GM18867 (cell line): Measurements from ENCODE around the gene GGT6.
"Not testable (repeated sequence)": the region's sequence is repeated elsewhere in the genome, so short reads cannot be mapped to it uniquely, and the experiment has no call there.

Experiments used
- ATAC-seq: cut with Tn5 transposase; IDR thresholded peaks from one replicate; pipeline ENCODE4 v1.9.1; 2021; ENCODE audit warnings: mild to moderate bottlenecking, moderate library complexity; ENCODE audit not compliant: unreplicated experiment

The GGT6 gene, protein sequence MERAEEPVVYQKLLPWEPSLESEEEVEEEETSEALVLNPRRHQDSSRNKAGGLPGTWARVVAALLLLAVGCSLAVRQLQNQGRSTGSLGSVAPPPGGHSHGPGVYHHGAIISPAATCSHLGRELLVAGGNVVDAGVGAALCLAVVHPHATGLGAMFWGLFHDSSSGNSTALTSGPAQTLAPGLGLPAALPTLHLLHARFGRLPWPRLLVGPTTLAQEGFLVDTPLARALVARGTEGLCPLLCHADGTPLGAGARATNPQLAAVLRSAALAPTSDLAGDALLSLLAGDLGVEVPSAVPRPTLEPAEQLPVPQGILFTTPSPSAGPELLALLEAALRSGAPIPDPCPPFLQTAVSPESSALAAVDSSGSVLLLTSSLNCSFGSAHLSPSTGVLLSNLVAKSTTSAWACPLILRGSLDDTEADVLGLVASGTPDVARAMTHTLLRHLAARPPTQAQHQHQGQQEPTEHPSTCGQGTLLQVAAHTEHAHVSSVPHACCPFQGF

DNA sequence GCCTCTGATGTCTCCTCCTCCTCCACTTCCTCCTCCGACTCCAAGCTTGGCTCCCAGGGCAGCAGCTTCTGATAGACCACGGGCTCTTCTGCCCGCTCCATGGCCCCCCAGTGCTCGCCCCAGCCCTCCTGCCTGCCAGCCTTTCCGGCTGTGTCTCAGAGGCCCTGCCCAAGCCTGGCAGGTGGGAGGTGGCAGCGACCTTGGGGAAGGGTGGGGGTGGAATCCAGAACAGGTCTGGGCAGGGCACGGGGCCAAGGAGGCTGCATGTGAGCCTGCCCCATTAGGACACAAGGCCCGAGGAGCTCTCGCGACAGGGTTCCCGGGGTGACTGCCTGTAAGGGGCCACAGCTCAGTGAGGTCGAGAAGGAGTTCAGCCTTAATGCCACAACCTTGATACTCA lies at the start of gene GGT6:
GGT6 (minus strand) TSS at position 157 of the 400 bp plus-strand sequence; CDS start at position 101, 56 bp downstream.
- ATAC-seq, result no peak

DNA sequence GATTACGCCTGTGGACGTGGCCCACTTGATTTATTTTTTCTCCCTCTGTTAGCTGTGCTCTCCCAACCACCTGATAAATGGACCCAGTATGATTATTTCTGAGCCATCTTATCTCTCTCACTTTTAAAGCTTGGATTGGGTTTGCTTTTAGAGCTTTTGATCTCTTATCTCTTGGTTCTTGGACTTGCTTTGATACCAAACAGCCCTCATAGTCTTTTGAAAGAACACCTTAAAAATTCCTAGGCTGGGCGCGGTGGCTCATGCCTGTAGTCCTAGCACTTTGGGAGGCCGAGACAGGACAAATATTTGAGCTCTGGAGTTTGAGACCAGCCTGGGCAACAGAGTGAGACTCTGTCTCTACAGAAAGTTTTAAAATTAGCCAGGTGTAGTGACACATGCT lies 49.8 kb upstream of the GGT6 start:
- ATAC-seq, result no peak

DNA sequence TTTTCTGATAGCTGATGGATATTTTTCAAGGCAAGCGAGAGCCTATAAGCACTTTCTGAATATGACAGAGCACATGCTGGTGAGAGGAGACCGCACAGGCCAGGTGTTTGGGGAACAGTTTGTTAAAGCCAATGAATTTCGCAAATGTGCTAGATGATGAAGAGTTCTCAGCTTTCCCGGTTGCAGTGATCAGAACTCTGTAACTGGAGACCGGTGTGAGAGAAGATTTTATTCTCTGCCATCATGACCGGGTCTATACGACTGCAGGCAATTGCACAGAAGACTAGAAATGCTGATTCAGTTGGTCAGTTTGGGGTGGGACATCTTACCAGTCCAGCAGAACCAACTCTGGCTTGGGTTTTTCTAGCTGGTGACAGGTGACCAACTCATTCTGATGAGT lies 49.4 kb upstream of the GGT6 start:
- ATAC-seq, result no peak

DNA sequence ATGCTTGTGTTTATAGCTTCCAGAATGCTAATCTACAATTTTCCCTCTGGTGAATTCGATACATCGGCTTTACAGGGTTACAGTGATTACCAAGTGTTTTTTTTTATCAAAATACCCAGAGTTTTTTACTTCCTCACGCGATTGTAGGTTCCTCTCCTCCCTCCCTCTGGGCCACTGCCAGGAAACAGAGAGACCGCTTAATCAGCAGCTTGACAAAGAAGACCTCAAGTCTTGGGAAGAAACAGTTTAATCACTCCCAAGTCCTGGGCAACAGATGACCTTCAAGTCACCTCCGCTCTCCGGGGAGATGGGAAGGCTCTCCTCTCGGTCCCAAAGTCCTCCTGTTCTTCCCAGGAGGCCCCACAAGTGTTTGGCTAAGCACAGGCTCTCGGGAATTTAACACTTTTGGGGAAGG lies 47.4 kb upstream of the GGT6 start:
- no peak for ATAC-seq

DNA sequence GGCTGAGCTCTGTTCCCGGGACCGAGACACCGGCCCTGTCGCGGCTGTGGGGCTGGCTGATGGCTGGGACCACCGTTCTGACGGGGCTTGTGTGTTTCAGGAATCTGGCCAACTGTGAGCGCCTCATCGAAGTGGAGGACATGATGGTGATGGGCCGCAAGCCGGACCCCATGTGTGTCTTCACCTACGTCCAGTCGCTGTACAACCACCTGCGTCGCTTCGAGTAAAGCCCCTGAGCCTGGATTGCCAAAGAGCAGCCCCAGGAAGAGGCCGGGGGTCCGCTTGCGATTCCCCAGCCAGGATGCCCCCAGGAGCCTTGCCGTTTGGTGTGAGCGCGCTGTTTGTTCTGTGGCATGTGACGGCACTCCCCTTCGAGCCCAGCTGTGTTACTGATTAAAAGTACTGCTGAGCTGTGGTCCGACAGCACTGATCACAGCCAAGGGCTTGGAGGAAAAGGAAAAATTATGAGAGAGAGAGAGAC lies 46.9 kb upstream of the GGT6 start:
- no peak for ATAC-seq

DNA sequence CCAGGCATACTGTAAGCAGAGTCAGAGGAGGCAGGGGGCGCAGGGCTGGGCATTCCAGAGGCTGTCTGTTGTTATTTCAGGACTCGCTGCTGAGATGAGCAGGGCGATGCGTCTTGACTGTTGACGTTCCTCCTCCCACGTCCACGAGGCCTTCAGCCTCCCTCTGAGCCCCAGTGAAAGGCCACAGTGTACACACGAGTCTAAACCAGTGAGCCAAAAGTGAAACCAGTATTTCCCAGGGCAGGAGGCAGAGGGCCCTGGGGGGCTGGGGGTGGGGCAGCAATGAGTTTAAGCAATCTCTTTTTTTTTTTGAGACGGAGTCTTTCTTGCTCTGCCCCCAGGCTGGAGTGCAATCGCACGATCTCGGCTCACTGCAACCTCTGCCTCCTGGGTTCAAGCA lies 45.4 kb upstream of the GGT6 start:
- no peak for ATAC-seq

DNA sequence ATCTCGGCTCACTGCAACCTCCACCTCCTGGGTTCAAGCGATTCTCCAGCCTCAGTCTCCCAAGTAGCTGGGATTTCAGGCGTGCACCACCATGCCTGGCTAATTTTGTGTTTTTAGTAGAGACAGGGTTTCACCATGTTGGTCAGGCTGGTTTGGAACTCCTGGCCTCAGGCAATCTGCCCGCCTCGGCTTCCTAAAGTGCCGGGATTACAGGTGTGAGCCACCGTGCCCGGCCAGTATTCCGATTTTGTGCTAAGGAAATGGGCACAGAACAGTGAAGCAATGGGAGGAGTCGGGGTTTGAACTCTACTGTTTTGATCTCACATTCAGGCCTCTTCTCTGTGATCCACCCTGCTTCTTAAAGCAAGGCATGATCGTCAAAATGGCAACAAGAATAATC lies 44.4 kb upstream of the GGT6 start:
- not testable (repeated sequence) for ATAC-seq

DNA sequence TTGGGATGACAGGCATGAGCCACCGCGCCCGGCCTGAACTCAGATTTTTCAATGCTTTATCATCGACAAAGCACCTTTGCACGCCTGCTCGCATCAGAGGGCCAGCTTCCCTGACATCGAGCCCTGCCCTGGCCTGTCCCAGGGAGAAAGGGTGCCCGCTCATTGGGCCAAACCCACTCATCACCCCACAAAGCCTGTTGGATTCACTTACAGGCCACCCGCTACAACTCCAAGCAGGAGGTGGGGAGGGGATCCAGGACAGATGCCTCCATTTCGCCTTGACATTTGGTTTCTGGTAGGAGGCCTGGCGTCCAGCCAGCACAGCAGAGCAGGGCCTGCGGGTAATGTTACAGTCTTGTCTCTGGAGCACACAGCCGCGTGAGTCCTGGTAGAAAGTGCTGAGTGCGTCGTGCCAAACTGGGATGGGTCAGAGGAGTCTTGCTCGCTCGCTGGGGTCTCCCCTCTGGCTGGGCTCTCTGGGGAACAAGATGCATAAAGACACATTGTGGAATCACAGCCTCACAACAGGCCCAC lies 43.8 kb upstream of the GGT6 start:
- no peak for ATAC-seq

DNA sequence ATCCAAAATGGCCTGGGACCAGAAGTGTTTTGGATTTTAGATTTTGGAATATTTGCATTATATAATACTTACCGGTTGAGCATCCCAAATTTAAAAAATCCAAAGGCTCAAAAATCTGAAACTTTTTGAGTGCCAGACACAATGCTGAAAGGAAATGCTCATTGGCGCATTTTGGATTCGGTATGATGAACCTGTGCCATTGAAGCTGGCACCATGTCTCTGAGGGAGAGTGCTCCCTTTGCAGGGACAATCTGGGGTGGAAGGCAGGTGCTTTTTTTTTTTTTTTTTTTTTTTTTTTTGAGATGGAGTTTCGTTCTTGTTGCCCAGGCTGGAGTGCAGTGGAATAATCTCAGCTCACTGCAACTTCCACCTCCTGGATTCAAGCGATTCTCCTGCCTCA lies 41.7 kb upstream of the GGT6 start:
- no peak for ATAC-seq

DNA sequence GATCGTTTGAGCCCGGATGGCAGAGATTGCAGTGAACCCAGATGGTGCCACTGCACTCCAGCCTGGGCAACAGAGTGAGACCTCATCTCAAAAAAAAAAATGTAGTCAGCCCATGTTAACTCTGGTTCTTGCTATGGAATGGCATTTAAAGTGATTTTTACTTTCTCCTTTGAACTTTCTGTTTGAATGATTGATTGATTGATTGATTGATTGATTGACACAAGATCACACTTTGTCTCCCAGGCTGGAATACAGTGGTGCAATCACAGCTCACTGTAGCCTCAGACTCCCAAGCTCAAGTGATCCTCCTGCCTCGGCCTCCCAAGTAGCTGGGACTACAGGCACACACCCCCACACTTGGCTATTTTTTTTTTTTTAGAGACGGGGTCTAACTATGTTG lies 40.9 kb upstream of the GGT6 start:
- no peak for ATAC-seq

DNA sequence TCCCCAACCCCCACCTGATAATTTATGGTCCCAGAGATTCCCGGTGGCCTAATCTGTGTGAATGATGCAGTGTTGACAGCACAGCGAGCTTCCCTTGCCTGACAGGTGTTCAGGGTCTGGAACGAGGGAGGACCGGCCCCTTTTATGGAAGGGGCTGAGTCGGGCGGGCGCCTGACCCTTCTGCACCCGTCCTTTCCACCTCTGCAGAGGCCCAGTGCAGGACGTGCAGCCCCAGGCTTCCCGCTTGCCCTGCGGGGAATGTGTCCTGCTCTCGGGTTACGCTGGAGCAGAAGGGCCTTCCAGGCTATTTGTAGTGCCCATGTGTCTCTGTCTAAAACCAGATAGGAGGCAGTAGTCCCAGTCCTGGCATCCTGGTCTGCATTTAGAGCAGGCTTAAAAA lies 40.2 kb upstream of the GGT6 start:
- ATAC-seq, result no peak

DNA sequence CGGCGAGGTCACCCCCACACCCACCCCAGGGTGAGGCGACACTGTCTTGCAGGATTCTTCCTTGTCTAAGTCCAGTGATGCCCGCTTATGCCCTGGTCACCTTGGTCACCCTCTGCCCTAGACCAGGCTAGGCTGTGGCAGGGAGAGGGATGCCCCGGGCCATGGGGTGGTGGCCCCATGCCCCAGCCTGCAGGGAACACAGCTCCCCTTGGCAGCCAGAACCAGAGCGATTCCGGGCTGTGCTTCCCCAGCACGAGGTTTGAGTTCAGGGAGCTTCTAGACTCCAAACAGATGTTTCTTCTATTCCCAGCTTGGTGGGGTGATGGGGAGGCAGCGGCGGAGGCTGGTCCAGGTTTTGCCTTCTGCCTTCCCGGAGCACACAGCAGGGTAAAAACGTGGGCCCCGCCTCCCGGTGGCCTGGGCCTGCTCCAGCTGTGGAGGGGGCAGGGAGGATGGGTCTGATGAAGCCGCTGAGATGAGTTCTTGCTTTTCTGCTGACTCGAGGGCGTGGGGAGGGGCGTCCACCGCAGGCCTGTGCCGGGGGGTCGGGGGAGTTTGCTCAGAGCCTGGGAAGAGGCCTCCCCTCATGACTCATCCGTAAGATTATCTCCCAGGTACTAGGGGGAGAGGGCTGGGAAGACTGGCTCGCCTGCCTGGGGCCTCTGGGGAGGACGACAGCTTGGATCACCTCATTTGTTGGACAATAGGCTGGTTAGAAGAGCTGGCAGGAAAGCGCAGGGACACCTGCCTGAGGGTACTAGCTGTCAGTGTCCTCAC lies 39.3 kb upstream of the GGT6 start:
- ATAC-seq, result no peak

DNA sequence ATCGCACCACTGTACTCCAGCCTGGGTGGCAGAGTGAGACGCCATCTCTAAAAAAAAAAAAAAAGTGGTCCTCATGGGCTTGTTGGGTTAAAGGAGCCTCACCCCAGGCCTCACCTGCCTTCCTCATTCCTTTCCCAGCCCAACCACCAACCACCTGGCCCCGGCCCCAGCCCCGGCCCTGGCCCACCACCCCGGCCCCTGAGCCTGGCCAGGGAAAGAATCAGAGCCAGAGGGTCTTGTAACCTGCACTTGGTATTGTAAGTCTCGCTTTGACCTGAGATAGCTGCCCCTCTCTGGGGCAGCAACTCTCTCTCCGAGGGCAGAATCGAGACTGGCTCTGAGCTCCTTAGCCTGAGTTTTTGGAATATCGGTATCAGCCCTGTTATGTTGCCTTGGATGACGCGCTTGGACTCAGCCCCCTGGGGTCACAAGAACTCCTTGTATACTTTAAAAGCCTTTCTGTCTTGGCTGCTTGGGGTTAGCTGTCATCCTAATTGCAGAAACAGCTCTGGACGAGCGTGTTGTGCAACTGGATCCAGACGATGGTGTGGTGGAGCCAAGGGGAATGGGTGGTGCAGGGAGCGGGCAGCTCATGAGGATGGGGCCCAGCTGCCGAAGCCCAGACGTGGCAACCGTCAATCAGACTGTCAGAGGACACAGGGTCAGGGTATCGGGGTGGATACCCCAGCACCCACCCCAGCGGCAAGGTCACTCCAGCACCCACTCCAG lies 38.6 kb upstream of the GGT6 start:
- ATAC-seq, result no peak

DNA sequence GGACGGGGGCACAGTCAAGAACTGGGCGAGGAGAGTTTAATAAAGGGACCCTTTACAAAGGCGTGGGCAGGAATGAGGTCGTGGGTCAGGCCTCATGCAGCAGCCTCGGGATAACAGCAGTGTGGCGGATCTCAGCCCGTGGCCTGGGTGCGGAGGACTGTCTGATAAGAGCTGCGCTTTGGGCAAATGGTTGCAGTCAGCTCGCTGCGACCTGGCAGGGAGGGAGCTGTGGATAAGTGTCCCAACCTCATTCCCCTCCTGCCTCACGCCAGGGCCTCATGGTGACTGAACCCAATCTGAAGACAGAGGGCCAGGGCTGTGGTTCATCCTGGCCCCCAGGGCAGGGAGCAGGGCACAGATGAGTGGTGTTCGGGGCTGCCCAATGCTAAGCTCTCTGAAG lies 37.6 kb upstream of the GGT6 start:
- no peak for ATAC-seq

DNA sequence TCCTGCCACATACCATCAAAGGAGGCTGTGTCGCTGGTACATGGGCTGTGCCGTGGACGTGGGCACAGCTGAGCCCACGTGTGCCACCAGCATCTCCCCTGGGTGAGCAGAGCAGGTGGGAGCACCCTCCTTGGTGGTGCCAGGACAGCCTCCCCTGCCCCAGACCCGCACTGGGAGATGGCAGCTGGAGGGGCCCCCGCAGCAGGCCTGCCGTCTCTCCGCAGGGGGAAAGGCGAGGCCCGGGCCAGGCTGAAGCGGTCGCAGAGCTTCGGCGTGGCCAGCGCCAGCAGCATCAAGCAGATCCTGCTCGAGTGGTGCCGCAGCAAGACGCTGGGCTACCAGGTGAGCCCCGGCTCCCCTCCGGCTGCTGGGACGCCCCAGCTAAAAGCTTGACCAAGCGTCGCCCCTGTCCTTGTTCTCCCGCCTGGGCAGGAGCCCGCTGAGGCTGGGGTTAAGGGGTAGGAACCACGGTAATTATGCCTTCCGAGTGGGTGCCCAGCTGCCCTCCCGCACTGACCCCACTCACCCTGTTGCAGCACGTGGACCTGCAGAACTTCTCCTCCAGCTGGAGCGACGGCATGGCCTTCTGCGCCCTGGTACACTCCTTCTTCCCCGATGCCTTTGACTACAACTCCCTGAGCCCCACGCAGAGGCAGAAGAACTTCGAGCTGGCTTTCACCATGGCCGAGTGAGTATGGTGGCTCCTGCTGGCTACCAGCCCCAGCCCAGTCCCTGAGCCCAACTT lies 36.4 kb upstream of the GGT6 start:
- no peak for ATAC-seq

DNA sequence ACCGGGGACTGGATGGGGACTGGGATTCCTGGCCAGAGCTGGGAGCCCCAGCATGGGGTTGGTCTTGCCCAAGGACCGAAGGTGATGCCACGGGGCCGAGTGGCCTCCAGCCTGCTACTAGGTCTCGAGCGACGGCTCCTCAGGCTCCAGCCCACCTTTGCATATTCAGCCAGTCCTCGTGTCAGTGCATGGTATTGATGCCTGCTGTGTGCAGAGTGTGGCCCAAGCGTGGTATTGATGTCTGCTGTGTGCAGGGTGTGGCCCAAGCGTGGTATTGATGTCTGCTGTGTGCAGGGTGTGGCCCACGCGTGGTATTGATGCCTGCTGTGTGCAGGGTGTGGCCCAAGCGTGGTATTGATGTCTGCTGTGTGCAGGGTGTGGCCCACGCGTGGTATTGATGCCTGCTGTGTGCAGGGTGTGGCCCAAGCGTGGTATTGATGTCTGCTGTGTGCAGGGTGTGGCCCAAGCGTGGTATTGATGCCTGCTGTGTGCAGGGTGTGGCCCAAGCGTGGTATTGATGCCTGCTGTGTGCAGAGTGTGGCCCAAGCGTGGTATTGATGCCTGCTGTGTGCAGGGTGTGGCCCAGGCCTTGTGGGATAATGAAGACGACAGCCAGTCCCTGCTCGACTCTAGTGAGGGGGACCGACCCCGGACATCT lies 35.4 kb upstream of the GGT6 start:
- ATAC-seq, result not testable (repeated sequence)

DNA sequence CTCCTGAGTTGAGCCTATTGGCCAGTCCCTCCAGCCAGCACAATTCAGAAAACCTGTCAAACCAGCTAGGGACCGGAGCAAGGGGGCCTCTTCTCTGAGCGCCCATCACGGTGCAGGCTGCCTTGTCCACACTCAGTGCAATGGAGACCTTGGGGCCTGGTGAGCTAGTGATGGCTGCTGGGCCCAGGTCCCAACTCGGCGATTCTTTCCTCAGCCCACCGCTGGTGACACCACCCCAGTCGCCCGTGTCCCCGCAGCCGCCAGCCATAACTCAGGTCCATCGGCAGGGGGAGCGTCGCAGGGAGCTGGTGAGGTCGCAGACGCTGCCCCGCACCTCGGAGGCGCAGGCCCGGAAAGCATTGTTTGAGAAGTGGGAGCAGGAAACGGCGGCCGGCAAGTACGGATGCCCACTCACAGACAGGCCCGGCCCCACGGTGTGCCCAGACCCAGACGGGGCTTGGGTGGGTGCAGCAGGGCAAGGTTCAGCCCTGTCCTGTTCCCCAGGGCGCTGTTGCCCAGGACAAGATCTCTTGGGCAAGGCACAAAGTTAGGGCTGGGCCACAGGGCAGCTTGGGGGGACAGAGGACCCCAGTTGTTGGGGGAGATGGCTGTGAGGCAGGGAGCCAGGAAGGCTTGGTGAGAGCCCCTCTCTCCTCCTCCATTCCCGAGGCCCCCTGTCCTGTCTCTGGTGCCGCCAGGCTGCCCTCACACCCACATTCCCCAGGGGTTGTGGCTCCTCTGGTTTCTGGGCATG lies 34.7 kb upstream of the GGT6 start:
- no peak for ATAC-seq

DNA sequence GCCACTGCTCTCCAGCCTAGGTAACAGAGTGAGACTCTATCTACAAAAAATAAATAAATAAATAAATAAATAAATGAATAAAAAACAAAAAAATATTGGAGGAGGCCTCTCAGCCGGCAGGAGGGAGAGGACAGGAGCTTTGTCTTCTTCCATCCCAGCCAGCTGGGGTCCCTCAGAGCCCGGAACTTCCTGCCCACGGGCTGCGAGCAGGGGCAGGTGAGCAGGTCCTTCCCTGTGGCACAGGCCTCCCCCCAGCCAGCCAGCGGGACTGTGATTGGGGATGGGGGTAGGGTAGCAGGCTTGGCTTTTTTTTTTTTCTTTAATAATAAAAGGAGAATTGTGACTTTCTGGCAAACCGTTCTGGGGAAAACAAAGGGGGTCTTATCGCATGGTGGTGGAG lies 34.0 kb upstream of the GGT6 start:
- ATAC-seq, result no peak

DNA sequence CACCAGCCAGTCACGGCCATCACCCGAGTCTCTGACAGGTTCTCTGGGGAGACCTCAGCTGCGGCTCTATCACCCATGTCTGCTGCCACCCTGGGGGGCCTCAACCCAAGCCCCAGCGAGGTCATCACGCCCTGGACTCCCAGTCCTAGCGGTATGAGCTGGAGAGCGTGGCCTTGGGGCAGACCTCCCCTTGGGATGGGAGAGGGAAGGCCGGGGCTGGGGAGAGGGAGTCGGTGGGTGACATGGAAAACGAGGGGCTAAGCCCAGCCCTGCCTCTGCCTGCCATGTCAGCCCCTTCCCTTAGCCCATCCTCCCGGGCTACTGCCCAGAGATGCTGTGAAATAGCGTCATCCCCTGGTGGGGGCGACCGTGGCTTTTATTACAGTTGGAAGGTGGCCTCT lies 32.6 kb upstream of the GGT6 start:
- ATAC-seq, result no peak
